ENCODE results near the gene BORCS6. TPM values are rescaled to one million over a fixed set of nuclear protein-coding genes. Genes with fewer than 3 reads are reported as not detected.

The BORCS6 gene
- total and polyA plus RNA-seq, 2 experiments from 2014 or later, result 13.7 to 19.7 TPM

DNA sequence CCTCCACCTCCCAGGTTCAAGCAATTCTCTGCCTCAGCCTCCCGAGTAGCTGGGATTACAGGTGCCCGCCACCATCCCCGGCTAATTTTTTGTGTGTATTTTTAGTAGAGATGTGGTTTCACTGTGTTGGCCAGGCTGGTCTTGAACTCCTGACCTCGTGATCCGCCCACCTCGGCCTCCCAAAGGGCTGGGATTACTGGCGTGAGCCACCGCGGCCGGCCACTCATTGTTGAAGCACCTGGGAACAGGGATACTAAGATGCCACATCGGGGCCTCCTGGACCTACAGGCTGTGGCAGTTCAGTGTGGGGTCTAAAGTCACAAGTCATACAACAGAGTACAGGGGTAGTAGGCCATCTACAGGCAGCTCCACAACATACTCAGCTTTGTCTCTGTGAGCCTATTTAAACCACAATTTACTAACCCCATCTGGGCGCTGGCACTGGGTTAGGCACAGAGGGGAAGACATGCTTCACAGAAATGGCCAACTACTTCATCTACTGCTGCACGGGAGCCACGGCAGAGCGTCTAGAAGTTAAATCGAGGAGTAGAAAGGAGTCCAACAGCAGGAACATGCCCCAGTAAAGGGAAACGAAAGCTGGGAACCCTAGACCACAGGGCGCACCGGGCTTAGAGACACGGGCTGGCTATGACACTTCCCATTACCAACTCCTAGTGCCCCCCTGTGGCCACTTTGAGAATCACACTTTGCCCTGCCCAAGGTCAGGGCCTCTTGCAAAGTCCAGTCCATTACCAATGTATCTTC is 31.5 kb downstream of the BORCS6 start:
- Histone ChIP-seq H3K4me3 (no peak overlapping the region), H3K4me1 (ENCODE audit: low read depth) (peaks cover 19% of the 10 kb centered on the region)

DNA sequence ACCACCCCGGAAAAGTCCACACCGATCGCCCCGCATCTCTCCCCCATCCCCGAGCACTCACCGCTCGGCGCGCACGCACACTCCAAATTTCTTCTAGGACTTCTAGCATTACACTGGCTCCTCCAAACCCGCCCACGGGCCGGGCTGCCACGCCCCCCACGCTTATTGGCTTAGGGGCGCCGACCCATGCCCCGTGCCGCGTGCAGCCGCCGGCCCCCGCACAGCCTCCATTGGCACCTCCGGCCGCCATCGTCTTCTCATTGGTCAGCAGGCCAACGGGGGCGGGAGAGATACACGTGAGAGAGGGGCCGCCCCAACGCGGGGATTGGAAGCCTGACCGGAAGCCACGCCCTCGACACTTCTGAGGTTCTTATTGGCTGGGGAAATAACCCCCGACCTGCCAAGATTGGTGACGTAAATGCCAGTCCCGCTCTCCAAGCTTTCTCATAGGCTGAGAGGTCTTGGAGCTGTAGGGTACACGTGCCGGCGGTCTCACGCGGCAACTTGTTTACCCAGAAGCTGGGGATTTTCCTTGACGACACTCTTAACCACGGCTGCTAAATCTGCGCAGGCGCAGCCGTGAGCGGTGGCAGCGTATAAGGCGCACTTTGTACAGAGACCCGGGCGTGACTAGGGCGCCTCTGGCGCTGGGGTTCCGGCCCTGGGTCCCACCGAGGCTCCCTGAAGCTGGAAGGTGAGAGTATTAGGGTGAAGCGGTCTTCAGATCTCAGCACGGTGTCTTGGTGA is 33.6 kb downstream of the BORCS6 start:
- H3K27me3 ChIP-seq, result no peaks in the 10 kb centered on the region
- H3K36me3 ChIP-seq, result peaks cover 3% of the 10 kb centered on the region
- H3K9me3 ChIP-seq (ENCODE audit: low read depth), result no peaks in the 10 kb centered on the region
- peak; percentile 100 for DNase-seq (ENCODE audit: low read depth in 1 of 2, low spot score in 1 of 2)
- H3K4me1 ChIP-seq (ENCODE audit: low read depth), result peaks cover 21% of the 10 kb centered on the region
- TF ChIP-seq, protein P1, sequence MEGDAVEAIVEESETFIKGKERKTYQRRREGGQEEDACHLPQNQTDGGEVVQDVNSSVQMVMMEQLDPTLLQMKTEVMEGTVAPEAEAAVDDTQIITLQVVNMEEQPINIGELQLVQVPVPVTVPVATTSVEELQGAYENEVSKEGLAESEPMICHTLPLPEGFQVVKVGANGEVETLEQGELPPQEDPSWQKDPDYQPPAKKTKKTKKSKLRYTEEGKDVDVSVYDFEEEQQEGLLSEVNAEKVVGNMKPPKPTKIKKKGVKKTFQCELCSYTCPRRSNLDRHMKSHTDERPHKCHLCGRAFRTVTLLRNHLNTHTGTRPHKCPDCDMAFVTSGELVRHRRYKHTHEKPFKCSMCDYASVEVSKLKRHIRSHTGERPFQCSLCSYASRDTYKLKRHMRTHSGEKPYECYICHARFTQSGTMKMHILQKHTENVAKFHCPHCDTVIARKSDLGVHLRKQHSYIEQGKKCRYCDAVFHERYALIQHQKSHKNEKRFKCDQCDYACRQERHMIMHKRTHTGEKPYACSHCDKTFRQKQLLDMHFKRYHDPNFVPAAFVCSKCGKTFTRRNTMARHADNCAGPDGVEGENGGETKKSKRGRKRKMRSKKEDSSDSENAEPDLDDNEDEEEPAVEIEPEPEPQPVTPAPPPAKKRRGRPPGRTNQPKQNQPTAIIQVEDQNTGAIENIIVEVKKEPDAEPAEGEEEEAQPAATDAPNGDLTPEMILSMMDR (IDR thresholded peaks at IDR 0.05; ENCODE audit: low read depth, low read length), result no peak
- H3K27ac ChIP-seq, result peak overlapping the region; percentile 98
- peak overlapping the region; percentile 42 for H3K4me3 ChIP-seq

More for the DNA sequence above, 31.5 kb downstream of the BORCS6 start:
- Histone ChIP-seq H3K9me3 (ENCODE audit: low read depth) (no peaks in the 10 kb centered on the region), H3K27ac (peak overlapping the region; percentile 8), H3K27me3 (no peaks in the 10 kb centered on the region), H3K36me3 (peaks cover 5% of the 10 kb centered on the region)
- peak; percentile 90 to 93 for DNase-seq (ENCODE audit: low read depth in 1 of 2, low spot score in 1 of 2)
- TF ChIP-seq, protein P1 (IDR thresholded peaks at IDR 0.05; ENCODE audit: low read depth, low read length), result peak; percentile 80

DNA sequence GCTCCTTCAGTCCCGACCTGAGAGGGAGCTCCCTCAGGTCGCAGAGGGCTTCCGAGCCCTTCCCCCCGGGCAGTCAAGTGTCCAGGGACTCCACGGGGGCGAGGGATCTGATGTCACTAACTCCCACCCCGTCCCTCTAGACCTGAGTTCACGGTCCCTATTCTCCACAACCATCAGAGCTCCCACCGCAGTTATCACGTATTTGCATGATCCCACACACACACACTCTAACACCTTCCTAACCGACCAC is 34.1 kb downstream of the BORCS6 start:
- H3K27ac ChIP-seq, result peak overlapping the region; percentile 88
- peaks cover 21% of the 10 kb centered on the region for H3K4me1 ChIP-seq (ENCODE audit: low read depth)
- no peaks in the 10 kb centered on the region for H3K36me3 ChIP-seq
- H3K27me3 ChIP-seq, result no peaks in the 10 kb centered on the region
- H3K4me3 ChIP-seq, result peak overlapping the region; percentile 42
- H3K9me3 ChIP-seq (ENCODE audit: low read depth), result no peaks in the 10 kb centered on the region
- DNase-seq (ENCODE audit: low read depth in 1 of 2, low spot score in 1 of 2), result peak in 1 of 2 donors; percentile 45
- TF ChIP-seq, protein P1 (IDR thresholded peaks at IDR 0.05; ENCODE audit: low read depth, low read length), result no peak

DNA sequence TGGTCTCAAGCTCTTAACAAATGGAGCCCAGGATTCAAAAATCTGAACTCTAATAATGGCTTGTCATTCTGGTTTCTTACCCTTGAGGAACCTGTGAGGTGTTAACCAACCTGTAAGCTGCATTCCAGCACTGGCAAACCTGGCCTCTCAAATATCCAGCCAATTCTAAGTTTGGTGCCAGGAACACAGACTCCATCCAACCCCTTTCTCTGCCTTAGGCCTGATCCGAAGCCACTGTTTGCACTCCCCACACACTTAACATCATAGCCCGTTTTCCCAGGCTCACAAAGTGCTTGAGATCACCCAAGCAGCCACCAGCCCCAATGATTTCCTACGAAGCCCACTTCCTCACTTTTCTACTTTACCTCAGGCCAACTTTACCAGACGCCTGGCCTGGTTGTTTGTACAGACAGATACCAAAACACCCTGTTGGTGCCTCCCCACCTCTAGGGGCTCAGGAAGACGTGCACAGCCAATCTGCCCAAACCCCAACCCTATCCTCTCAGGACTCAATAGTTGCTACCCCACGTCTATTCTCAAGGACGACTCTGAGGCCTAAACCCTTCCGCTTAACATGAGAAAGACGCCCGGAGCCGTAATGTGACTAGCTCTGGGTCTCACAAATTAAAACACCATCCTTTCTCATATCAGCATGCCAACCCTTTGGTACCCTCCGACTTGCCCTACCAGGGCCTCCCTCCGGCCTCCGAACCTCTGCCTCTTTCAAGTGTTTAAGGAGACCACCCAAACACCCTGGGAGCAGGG is 34.6 kb downstream of the BORCS6 start:
- DNase-seq (ENCODE audit: low read depth in 1 of 2, low spot score in 1 of 2), result no peak
- H3K9me3 ChIP-seq (ENCODE audit: low read depth), result no peaks in the 10 kb centered on the region
- no peaks in the 10 kb centered on the region for H3K27me3 ChIP-seq
- TF ChIP-seq, protein P1 (IDR thresholded peaks at IDR 0.05; ENCODE audit: low read depth, low read length), result no peak
- H3K27ac ChIP-seq, result peak overlapping the region; percentile 88
- peaks cover 26% of the 10 kb centered on the region for H3K4me1 ChIP-seq (ENCODE audit: low read depth)
- no peaks in the 10 kb centered on the region for H3K36me3 ChIP-seq
- H3K4me3 ChIP-seq, result peak overlapping the region; percentile 42

DNA sequence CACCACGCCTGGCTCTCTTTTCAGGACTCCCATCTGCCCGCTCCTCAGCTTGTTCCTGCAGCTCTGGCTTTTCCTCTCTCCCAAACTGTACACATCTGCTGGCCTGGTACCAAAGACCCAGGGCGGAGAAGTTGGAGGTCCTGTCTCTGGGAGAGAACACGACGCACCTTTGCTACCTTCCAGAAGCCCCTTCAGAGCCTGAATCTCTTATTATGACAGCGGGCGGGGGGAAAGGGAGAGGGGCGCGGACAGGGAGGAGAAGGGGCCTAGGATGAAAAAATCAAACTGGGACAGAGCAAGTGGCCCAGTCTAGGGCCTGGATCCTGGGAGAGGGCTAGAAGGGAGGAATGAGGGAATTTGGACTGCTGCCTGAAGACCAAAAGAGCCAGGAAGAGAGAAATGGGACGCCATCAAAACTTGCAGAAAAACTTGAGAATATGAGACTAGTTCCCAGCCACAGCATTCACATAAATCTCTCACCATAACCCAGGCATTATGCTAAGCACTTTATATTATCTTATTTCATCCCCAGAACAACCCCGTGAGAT is 35.3 kb downstream of the BORCS6 start:
- TF ChIP-seq, protein P1 (IDR thresholded peaks at IDR 0.05; ENCODE audit: low read depth, low read length), result no peak
- peaks cover 34% of the 10 kb centered on the region for H3K4me1 ChIP-seq (ENCODE audit: low read depth)
- H3K36me3 ChIP-seq, result peaks cover 4% of the 10 kb centered on the region
- no peaks in the 10 kb centered on the region for H3K27me3 ChIP-seq
- no peaks in the 10 kb centered on the region for H3K9me3 ChIP-seq (ENCODE audit: low read depth)
- H3K4me3 ChIP-seq, result peak overlapping the region; percentile 42
- no peak for DNase-seq (ENCODE audit: low read depth in 1 of 2, low spot score in 1 of 2)
- peak overlapping the region; percentile 88 for H3K27ac ChIP-seq

Data from cardiac muscle cell (in vitro differentiated cells and primary cell).